Measurements from ENCODE around the gene GTPBP10. TPM values are rescaled to one million over a fixed set of nuclear protein-coding genes. Genes with fewer than 3 reads are reported as not detected.

Gene GTPBP10
- total RNA-seq (13.0 and 13.1 TPM in 2 replicates), polyA plus RNA-seq (6.9 and 11.2 TPM in 2 replicates)

- H3K27ac ChIP-seq = peak within 1 kb of the TSS; percentile 88
- peak within 1 kb of the TSS; percentile 95 for H2AFZ ChIP-seq
- under 1% methylated on average over 37 of the region's 37 CpGs for WGBS (ENCODE audit: low lambda C conversion rate, missing lambda C conversion rate)
- H4K20me1 ChIP-seq (ENCODE audit: insufficient read depth, poor library complexity, severe bottlenecking) = no peaks in the 10 kb centered on the region
- H3K27me3 ChIP-seq = no peaks in the 10 kb centered on the region
- no peaks in the 10 kb centered on the region for H3K9me3 ChIP-seq (ENCODE audit: low read depth)
- H3K4me1 ChIP-seq (ENCODE audit: insufficient read depth) = no peaks in the 10 kb centered on the region
- no peaks in the 10 kb centered on the region for H3K36me3 ChIP-seq (replicated peaks; ENCODE audit: insufficient read depth, low read depth)
- peak within 1 kb of the TSS; percentile 80 for H3K4me2 ChIP-seq
- TF ChIP-seq CTCF (IDR thresholded peaks at IDR 0.05; ENCODE audit: poor library complexity) (peak; percentile 56), EZH2phosphoT487 (IDR thresholded peaks at IDR 0.05; ENCODE audit: low read depth, severe bottlenecking, unreplicated experiment) (no peak), EZH2 (IDR thresholded peaks at IDR 0.05; ENCODE audit: borderline replicate concordance) (no peak)
- H3K9me2 ChIP-seq (replicated peaks; ENCODE audit: insufficient read depth) = no peaks in the 10 kb centered on the region
- peak; percentile 98 for DNase-seq (ENCODE audit: low spot score)
- H3K79me2 ChIP-seq = peaks cover 46% of the 10 kb centered on the region
- peak within 1 kb of the TSS; percentile 66 for H3K4me3 ChIP-seq
Measured at GRCh38 chr7:90346336-90347125, at the start of gene GTPBP10. TSS of gene GTPBP10 (plus strand) at chr7:90346716. CDS start at chr7:90346742, 26 bp downstream.

GRCh38 chr7:90298145-90299038 lies 48.1 kb upstream of the GTPBP10 start:
- Histone ChIP-seq H3K4me3 (no peak overlapping the region), H3K36me3 (replicated peaks; ENCODE audit: insufficient read depth, low read depth) (no peaks in the 10 kb centered on the region), H2AFZ (no peak overlapping the region), H3K27ac (no peak overlapping the region), H3K9me2 (replicated peaks; ENCODE audit: insufficient read depth) (no peaks in the 10 kb centered on the region), H3K9me3 (ENCODE audit: low read depth) (no peaks in the 10 kb centered on the region), H3K27me3 (no peaks in the 10 kb centered on the region), H3K4me1 (ENCODE audit: insufficient read depth) (no peaks in the 10 kb centered on the region), H4K20me1 (ENCODE audit: insufficient read depth, poor library complexity, severe bottlenecking) (no peaks in the 10 kb centered on the region), H3K79me2 (no peaks in the 10 kb centered on the region), H3K4me2 (no peak overlapping the region)
- WGBS (ENCODE audit: low lambda C conversion rate, missing lambda C conversion rate) = 39% methylated on average over 5 of the region's 5 CpGs
- no peak for TF ChIP-seq EZH2 (IDR thresholded peaks at IDR 0.05; ENCODE audit: borderline replicate concordance)
- TF ChIP-seq CTCF (IDR thresholded peaks at IDR 0.05; ENCODE audit: poor library complexity) = peak; percentile 59
- DNase-seq (ENCODE audit: low spot score) = peak; percentile 53

GRCh38 chr7:90303241-90303640 lies 43.3 kb upstream of the GTPBP10 start:
- WGBS (ENCODE audit: low lambda C conversion rate, missing lambda C conversion rate) = 100% methylated on average over 1 of the region's 1 CpG

More at GRCh38 chr7:90303241-90303640, 43.3 kb upstream of the GTPBP10 start:
- Histone ChIP-seq H2AFZ (no peak overlapping the region), H3K79me2 (no peaks in the 10 kb centered on the region), H3K4me2 (no peak overlapping the region), H3K27me3 (no peaks in the 10 kb centered on the region), H4K20me1 (ENCODE audit: insufficient read depth, poor library complexity, severe bottlenecking) (no peaks in the 10 kb centered on the region), H3K4me1 (ENCODE audit: insufficient read depth) (no peaks in the 10 kb centered on the region), H3K9me2 (replicated peaks; ENCODE audit: insufficient read depth) (no peaks in the 10 kb centered on the region), H3K9me3 (ENCODE audit: low read depth) (no peaks in the 10 kb centered on the region), H3K27ac (no peak overlapping the region), H3K4me3 (no peak overlapping the region), H3K36me3 (replicated peaks; ENCODE audit: insufficient read depth, low read depth) (no peaks in the 10 kb centered on the region)
- TF ChIP-seq CTCF (IDR thresholded peaks at IDR 0.05; ENCODE audit: poor library complexity) (no peak), EZH2phosphoT487 (IDR thresholded peaks at IDR 0.05; ENCODE audit: low read depth, severe bottlenecking, unreplicated experiment) (no peak), EZH2 (IDR thresholded peaks at IDR 0.05; ENCODE audit: borderline replicate concordance) (no peak)
- no peak for DNase-seq (ENCODE audit: low spot score)

Data from hepatocyte (in vitro differentiated cells).